Measurements from ENCODE around the gene DLGAP1. TPM values are rescaled to one million over a fixed set of nuclear protein-coding genes. Genes with fewer than 3 reads are reported as not detected.

The DLGAP1 gene
- total RNA-seq, 1 experiment from 2014 or later, result 0.39 TPM

GRCh38 chr18:3920832-3921231, 534.3 kb downstream of the DLGAP1 start:
- H3K4me1 ChIP-seq (ENCODE audit: control insufficient read depth in 1 of 2, insufficient read depth in 2 of 2, low read length in 2 of 2), result no peaks in the 10 kb centered on the region
- H3K27me3 ChIP-seq (ENCODE audit: insufficient read depth, low read length), result peaks cover 6% of the 10 kb centered on the region; the same call in 1 of the 2 replicates
- ATAC-seq (no peak), DNase-seq (ENCODE audit: low read depth, low spot score) (no peak)
- H3K4me2 ChIP-seq (ENCODE audit: low read length), result no peak overlapping the region
- no peak overlapping the region for H2AFZ ChIP-seq (ENCODE audit: low read depth, low read length, poor library complexity, severe bottlenecking)
- H3K9me3 ChIP-seq (ENCODE audit: control insufficient read depth in 1 of 2, insufficient read depth in 1 of 2, low read depth in 1 of 2, low read length in 2 of 2), result no peaks in the 10 kb centered on the region
- no peak overlapping the region for H3K27ac ChIP-seq (ENCODE audit: low read depth, low read length)
- no TSS peak for BruUV-seq (replicated peaks)
- TF ChIP-seq SRF (IDR thresholded peaks at IDR 0.05; ENCODE audit: low read depth) (no peak), ZFX (IDR thresholded peaks at IDR 0.05) (no peak), ATF3 (IDR thresholded peaks at IDR 0.05) (no peak), YY1 (IDR thresholded peaks at IDR 0.05; ENCODE audit: extremely low read depth, insufficient replicate concordance, low read depth, low read length) (no peak), EGR1 (IDR thresholded peaks at IDR 0.05; ENCODE audit: low read depth) (no peak), CEBPB (IDR thresholded peaks at IDR 0.05; ENCODE audit: low read depth) (no peak), CBX3 (IDR thresholded peaks at IDR 0.05; ENCODE audit: low read depth) (no peak), MAX (IDR thresholded peaks at IDR 0.05) (no peak), FOSL1 (IDR thresholded peaks at IDR 0.05; ENCODE audit: low read depth) (no peak), ELF1 (IDR thresholded peaks at IDR 0.05; ENCODE audit: borderline replicate concordance, low read depth) (no peak), POLR2AphosphoS5 (IDR thresholded peaks at IDR 0.05; ENCODE audit: low read depth, low read length) (no peak), RAD21 (IDR thresholded peaks at IDR 0.05; ENCODE audit: low read depth) (no peak)
- TF ChIP-seq, protein P1, sequence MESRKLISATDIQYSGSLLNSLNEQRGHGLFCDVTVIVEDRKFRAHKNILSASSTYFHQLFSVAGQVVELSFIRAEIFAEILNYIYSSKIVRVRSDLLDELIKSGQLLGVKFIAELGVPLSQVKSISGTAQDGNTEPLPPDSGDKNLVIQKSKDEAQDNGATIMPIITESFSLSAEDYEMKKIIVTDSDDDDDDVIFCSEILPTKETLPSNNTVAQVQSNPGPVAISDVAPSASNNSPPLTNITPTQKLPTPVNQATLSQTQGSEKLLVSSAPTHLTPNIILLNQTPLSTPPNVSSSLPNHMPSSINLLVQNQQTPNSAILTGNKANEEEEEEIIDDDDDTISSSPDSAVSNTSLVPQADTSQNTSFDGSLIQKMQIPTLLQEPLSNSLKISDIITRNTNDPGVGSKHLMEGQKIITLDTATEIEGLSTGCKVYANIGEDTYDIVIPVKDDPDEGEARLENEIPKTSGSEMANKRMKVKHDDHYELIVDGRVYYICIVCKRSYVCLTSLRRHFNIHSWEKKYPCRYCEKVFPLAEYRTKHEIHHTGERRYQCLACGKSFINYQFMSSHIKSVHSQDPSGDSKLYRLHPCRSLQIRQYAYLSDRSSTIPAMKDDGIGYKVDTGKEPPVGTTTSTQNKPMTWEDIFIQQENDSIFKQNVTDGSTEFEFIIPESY (IDR thresholded peaks at IDR 0.05; ENCODE audit: extremely low read depth, insufficient replicate concordance, low read length), result no peak
- TF ChIP-seq, protein P2, sequence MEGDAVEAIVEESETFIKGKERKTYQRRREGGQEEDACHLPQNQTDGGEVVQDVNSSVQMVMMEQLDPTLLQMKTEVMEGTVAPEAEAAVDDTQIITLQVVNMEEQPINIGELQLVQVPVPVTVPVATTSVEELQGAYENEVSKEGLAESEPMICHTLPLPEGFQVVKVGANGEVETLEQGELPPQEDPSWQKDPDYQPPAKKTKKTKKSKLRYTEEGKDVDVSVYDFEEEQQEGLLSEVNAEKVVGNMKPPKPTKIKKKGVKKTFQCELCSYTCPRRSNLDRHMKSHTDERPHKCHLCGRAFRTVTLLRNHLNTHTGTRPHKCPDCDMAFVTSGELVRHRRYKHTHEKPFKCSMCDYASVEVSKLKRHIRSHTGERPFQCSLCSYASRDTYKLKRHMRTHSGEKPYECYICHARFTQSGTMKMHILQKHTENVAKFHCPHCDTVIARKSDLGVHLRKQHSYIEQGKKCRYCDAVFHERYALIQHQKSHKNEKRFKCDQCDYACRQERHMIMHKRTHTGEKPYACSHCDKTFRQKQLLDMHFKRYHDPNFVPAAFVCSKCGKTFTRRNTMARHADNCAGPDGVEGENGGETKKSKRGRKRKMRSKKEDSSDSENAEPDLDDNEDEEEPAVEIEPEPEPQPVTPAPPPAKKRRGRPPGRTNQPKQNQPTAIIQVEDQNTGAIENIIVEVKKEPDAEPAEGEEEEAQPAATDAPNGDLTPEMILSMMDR (IDR thresholded peaks at IDR 0.05 in 2 of 3, conservative IDR thresholded peaks at IDR 0.05 in 1 of 3; ENCODE audit: borderline replicate concordance in 1 of 3, insufficient read depth in 1 of 3, low read depth in 2 of 3, low read length in 2 of 3), result no peak
- no peaks in the 10 kb centered on the region for H3K79me2 ChIP-seq (ENCODE audit: insufficient read depth, low read length)
- no peak overlapping the region for H3K9ac ChIP-seq (ENCODE audit: low read length)
- ChIA-PET CTCF (no interaction called here), RAD21 (ENCODE audit: low non-redundant PET in 1 of 2, low total read pairs in 2 of 2, uncharacterized antibody in 2 of 2, unreplicated experiment in 2 of 2) (no interaction called here), POLR2A (no interaction called here)
- no peaks in the 10 kb centered on the region for H4K20me1 ChIP-seq (ENCODE audit: insufficient read depth)
- intact Hi-C loops (cut with micrococcal nuclease), result no loop called here
- H3K4me3 ChIP-seq (replicated peaks in 1 of 2; ENCODE audit: low read depth in 1 of 2, low read length in 2 of 2), result no peak overlapping the region
- H3K9me2 ChIP-seq (ENCODE audit: insufficient read depth), result no peaks in the 10 kb centered on the region
- H3K36me3 ChIP-seq (ENCODE audit: control insufficient read depth in 1 of 2, insufficient read depth in 2 of 2, low read length in 2 of 2), result no peaks in the 10 kb centered on the region

Data from HCT116 (cell line).